Raji (cell line): ENCODE data around the gene GPC1.

Source experiments
- POLR2A ChIP-seq: IDR thresholded peaks from 2 replicates; pipeline ENCODE4 v1.6.1; 2011; ENCODE audit warnings: low read depth, low read length, control low read depth; ENCODE audit not compliant: insufficient read depth

Gene GPC1

GRCh38 chr2:240450532-240451107, 15.2 kb downstream of the GPC1 start:
- TF ChIP-seq POLR2A = no peak

- no peak for TF ChIP-seq POLR2A
These were observed 15.7 kb downstream of the GPC1 start for GRCh38 chr2:240451108-240451611.

- no peak for TF ChIP-seq POLR2A
These were observed 16.5 kb downstream of the GPC1 start for GRCh38 chr2:240451791-240452461.

GRCh38 chr2:240452462-240453256, 17.2 kb downstream of the GPC1 start:
- no peak for TF ChIP-seq POLR2A

GRCh38 chr2:240453461-240454105, 18.1 kb downstream of the GPC1 start:
- TF ChIP-seq POLR2A = no peak

- TF ChIP-seq POLR2A = no peak
These were observed 18.8 kb downstream of the GPC1 start for GRCh38 chr2:240454106-240454901.

GRCh38 chr2:240455272-240455646, 19.8 kb downstream of the GPC1 start:
- no peak for TF ChIP-seq POLR2A

GRCh38 chr2:240455647-240456446, 20.4 kb downstream of the GPC1 start:
- TF ChIP-seq POLR2A = no peak

- TF ChIP-seq POLR2A = no peak
These were observed 21.2 kb downstream of the GPC1 start for GRCh38 chr2:240456447-240457222.

GRCh38 chr2:240457223-240458043, 22.0 kb downstream of the GPC1 start:
- no peak for TF ChIP-seq POLR2A

GRCh38 chr2:240458044-240458899, 22.8 kb downstream of the GPC1 start:
- no peak for TF ChIP-seq POLR2A
